Endothelial cell (in vitro differentiated cells): Measurements from ENCODE around the gene ATP2A3. TPM values are rescaled to one million over a fixed set of nuclear protein-coding genes. Genes with fewer than 3 reads are reported as not detected.

Experiments
- DNase-seq: peaks from one replicate; pipeline ENCODE4 v3.0.0; 2021; ENCODE audit warnings: low spot score
- H3K27ac Mint-ChIP-seq: one replicate; pipeline ENCODE4 v1.8.0; 2021; ENCODE audit warnings: mixed read lengths, inconsistent platforms; ENCODE audit not compliant: unreplicated experiment
- H3K27me3 Mint-ChIP-seq: one replicate; pipeline ENCODE4 v1.8.0; 2021; ENCODE audit warnings: mild to moderate bottlenecking, moderate library complexity, mixed read lengths, inconsistent platforms; ENCODE audit not compliant: unreplicated experiment
- H3K36me3 Mint-ChIP-seq: one replicate; pipeline ENCODE4 v1.8.0; 2021; ENCODE audit warnings: mild to moderate bottlenecking, low read depth, mixed read lengths, inconsistent platforms; ENCODE audit not compliant: unreplicated experiment
- H3K4me1 Mint-ChIP-seq: one replicate; pipeline ENCODE4 v1.8.0; 2021; ENCODE audit warnings: mild to moderate bottlenecking, mixed read lengths, inconsistent platforms; ENCODE audit not compliant: unreplicated experiment
- H3K4me3 Mint-ChIP-seq: one replicate; pipeline ENCODE4 v1.8.0; 2021; ENCODE audit warnings: mild to moderate bottlenecking, mixed read lengths, inconsistent platforms; ENCODE audit not compliant: unreplicated experiment
- H3K9me3 Mint-ChIP-seq: one replicate; pipeline ENCODE4 v1.8.0; 2021; ENCODE audit warnings: mixed read lengths, inconsistent platforms; ENCODE audit not compliant: unreplicated experiment
- total RNA-seq: library from RNA; stranded (reverse); fragmentation: NEBNext Ultra II Directional; extraction: Animal tissue kit (Norgen Biotek cat#: 25700); gene quantifications from one replicate; pipeline ENCODE4 v1.2.1, GENCODE V29; 2021; ENCODE audit not compliant: unreplicated experiment
- TF ChIP-seq, protein P1 (sequence below): fragments of 200-600 bp; sonication (generic); IDR thresholded peaks from one replicate; pipeline ENCODE4 v1.5.0; 2021; ENCODE audit warnings: antibody characterized with exemption; ENCODE audit not compliant: unreplicated experiment

Gene ATP2A3
- total RNA-seq, 1 donor from 2014 or later = 116 TPM

DNA sequence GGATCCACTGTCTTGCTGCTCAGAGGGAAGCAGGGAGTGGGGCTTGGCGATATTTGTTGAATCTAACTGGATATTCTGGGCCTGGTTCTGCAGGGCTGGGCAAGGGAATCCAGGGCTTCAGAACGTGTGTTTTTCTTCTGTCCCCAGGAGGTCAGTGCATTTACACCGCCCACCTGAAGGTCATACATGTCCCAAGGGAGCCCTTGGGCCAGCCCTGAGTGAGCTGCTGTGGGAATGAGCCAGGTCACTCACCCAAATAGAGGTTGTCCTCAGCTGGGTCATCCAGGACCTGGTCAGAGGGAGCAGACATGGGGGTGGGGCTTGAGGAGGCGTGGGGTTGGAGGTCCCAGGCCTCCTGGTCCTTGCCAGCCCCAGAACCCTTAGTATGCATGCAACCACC lies 82.0 kb downstream of the ATP2A3 start:
- Mint-ChIP-seq H3K27me3 (peaks cover 9% of the 10 kb centered on the region), H3K36me3 (peaks cover 7% of the 10 kb centered on the region), H3K4me3 (no peak overlapping the region), H3K27ac (no peak overlapping the region), H3K9me3 (no peaks in the 10 kb centered on the region), H3K4me1 (peaks cover 16% of the 10 kb centered on the region)
- no peak for DNase-seq
- TF ChIP-seq, protein P1, sequence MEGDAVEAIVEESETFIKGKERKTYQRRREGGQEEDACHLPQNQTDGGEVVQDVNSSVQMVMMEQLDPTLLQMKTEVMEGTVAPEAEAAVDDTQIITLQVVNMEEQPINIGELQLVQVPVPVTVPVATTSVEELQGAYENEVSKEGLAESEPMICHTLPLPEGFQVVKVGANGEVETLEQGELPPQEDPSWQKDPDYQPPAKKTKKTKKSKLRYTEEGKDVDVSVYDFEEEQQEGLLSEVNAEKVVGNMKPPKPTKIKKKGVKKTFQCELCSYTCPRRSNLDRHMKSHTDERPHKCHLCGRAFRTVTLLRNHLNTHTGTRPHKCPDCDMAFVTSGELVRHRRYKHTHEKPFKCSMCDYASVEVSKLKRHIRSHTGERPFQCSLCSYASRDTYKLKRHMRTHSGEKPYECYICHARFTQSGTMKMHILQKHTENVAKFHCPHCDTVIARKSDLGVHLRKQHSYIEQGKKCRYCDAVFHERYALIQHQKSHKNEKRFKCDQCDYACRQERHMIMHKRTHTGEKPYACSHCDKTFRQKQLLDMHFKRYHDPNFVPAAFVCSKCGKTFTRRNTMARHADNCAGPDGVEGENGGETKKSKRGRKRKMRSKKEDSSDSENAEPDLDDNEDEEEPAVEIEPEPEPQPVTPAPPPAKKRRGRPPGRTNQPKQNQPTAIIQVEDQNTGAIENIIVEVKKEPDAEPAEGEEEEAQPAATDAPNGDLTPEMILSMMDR = no peak

DNA sequence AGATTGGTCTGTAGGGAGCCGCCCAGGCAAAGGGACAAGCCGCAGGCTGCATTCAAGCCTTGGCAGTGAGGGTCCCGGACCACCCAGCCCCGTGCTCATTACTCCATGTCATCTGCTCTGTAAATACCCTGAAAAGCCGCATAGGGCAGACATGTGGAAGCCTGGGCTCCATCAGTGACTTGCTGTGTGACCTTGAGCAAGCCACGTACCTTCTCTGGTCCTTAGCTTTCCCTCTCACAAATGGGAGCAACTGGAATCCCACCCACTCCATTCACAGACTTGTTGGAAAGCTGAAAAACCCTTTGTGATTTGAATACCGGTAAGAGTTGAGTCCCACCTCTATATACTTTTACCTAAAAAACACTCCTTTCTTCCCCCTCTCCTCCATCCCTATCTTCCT lies 83.3 kb downstream of the ATP2A3 start:
- Mint-ChIP-seq H3K4me1 (peaks cover 3% of the 10 kb centered on the region), H3K27me3 (peaks cover 6% of the 10 kb centered on the region), H3K9me3 (no peaks in the 10 kb centered on the region), H3K4me3 (no peak overlapping the region), H3K27ac (no peak overlapping the region), H3K36me3 (peaks cover 7% of the 10 kb centered on the region)
- TF ChIP-seq, protein P1 = no peak
- DNase-seq = no peak

DNA sequence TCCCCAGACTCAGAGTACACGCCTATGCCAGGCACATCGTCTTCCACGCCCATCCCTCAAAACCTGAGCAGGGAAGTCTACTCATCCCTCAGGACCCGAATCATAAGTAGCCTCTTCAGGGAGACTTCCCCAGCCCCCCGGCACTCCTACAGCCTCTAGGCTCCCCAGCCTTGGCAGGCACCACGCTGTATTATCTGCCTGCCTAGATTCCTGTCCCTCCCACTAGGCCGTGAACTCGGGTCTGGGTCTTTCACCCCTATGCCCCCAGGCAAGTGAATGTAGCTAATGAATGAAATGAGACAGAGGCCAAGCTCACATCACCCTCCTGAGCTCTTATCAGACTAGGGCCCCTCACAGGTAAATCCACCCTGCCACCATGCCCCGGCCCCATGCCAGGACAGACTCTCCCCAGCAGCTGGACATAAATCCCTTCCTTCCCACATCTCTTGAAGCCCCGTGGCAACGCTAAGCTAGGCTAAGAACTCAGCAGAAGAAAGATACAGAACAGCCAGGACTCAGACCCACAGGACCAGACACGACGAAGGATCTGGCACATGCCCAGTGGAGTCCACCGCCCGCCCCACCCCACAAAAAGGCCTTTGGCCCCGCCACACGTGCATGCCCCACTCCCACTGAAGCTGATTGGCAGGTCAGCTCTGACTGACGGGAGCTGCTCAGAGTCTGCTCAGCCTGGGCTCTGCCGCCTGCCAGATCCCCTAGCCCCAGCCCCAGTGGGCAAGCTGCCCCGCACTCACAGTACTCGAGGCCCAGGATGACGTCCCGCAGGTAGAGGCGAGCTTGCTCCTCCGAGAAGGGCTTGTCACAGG lies 84.4 kb downstream of the ATP2A3 start:
- TF ChIP-seq, protein P1 = no peak
- Mint-ChIP-seq H3K4me3 (no peak overlapping the region), H3K27me3 (peaks cover 5% of the 10 kb centered on the region), H3K27ac (no peak overlapping the region), H3K9me3 (no peaks in the 10 kb centered on the region), H3K4me1 (peaks cover 2% of the 10 kb centered on the region), H3K36me3 (peaks cover 8% of the 10 kb centered on the region)
- DNase-seq = no peak

DNA sequence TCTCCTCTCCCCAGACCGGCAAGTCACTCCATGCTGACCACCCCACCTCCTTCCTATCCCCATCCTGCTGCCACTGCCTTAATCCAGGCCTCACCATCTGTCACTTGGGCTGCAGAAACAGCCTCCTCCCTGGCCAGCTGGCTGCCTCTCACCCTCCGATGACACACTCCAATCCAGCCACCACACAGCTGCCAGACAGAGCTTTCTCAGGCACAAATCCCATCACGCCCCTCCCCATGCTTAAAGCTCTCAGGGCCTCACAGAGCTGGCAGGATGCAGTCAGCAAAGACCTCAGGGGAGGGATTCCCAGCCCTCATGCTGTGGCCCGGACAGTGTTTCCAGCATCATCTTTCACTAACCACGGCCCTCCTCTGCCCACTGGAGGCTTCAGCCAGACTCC lies 85.1 kb downstream of the ATP2A3 start:
- Mint-ChIP-seq H3K4me1 (peaks cover 2% of the 10 kb centered on the region), H3K9me3 (no peaks in the 10 kb centered on the region), H3K4me3 (peak overlapping the region; percentile 31), H3K36me3 (peaks cover 4% of the 10 kb centered on the region), H3K27ac (no peak overlapping the region), H3K27me3 (peaks cover 2% of the 10 kb centered on the region)
- TF ChIP-seq, protein P1 = no peak
- DNase-seq = no peak

DNA sequence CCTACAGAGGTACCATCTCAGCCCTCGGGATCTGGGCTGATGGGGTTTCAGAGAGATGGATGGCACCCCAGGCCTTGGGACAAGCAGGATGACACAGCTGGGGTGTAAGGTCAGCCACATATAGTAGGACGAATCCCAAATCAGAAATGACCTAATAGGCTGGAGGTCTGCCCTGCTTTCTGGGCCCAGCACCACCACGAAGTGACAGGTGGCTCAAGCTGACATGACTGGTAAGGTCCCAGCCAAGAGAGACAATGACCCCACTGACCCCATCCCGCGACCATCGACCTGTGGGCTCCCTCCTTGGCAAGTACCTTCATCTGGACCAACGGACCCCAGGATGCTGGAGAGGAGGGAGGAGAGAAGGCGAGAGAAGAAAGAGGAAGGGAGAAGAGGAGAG lies 87.0 kb downstream of the ATP2A3 start:
- no peaks in the 10 kb centered on the region for H3K9me3 Mint-ChIP-seq
- no peak for DNase-seq
- H3K4me1 Mint-ChIP-seq = peaks cover 2% of the 10 kb centered on the region
- peaks cover 9% of the 10 kb centered on the region for H3K36me3 Mint-ChIP-seq
- TF ChIP-seq, protein P1 = no peak
- no peak overlapping the region for H3K27ac Mint-ChIP-seq
- H3K27me3 Mint-ChIP-seq = no peaks in the 10 kb centered on the region
- no peak overlapping the region for H3K4me3 Mint-ChIP-seq
